Activated naive CD8-positive, alpha-beta T cell treated with anti-CD3 and anti-CD28 coated beads for 36 hours (primary cell): ENCODE results near the gene LRRC28. TPM values are rescaled to one million over a fixed set of nuclear protein-coding genes. Genes with fewer than 3 reads are reported as not detected.
A peak's percentile ranks its signal among the peaks of the same experiment; 100 is the strongest.
"Not testable (repeated sequence)": the region's sequence is repeated elsewhere in the genome, so short reads cannot be mapped to it uniquely, and the experiment has no call there.

Experiments
- DNase-seq: peaks from one replicate; pipeline ENCODE4 v3.0.0; 2021
- H3K27ac Mint-ChIP-seq: one replicate; pipeline ENCODE4 v1.8.0; 2022; ENCODE audit warnings: mild to moderate bottlenecking, moderate library complexity, mixed read lengths
- H3K27me3 Mint-ChIP-seq: one replicate; pipeline ENCODE4 v1.8.0; 2022; ENCODE audit warnings: mild to moderate bottlenecking, mixed read lengths
- H3K36me3 Mint-ChIP-seq: one replicate; pipeline ENCODE4 v1.8.0; 2021; ENCODE audit warnings: mild to moderate bottlenecking, mixed read lengths
- H3K4me1 Mint-ChIP-seq: one replicate; pipeline ENCODE4 v1.8.0; 2021; ENCODE audit warnings: mixed read lengths
- H3K4me3 Mint-ChIP-seq: one replicate; pipeline ENCODE4 v1.8.0; 2022; ENCODE audit warnings: mild to moderate bottlenecking, moderate library complexity, mixed read lengths
- H3K9me3 Mint-ChIP-seq: one replicate; pipeline ENCODE4 v1.8.0; 2022; ENCODE audit warnings: mixed read lengths
- total RNA-seq, 2 experiments: library from RNA; stranded (reverse); gene quantifications; one replicate each; pipeline ENCODE4 v1.2.3, GENCODE V29; 2021

Gene LRRC28
- total RNA-seq, 2 experiments from 2014 or later, result 9.9 to 12.4 TPM

DNA sequence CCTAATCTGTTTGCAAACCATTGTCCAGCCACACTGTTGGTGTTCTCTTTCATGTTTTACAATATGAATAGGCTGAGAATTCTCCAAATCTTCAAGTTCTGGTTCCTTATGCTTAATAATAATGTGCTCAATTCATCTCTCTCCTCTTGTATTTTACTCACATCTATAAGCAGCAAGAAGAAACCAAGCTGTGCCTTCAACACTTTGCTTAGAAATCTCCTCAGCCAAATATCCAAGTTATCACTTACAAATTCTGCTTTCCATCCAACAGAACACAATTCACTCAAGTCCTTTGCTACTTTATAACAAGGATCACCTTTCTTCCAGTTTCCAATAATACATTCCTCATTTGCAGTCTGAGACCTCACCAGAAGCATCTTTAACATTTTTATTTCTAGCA lies 117.5 kb downstream of the LRRC28 start:
- Mint-ChIP-seq H3K36me3 (peaks cover 40% of the 10 kb centered on the region), H3K4me1 (peaks cover 31% of the 10 kb centered on the region), H3K4me3 (no peak overlapping the region), H3K9me3 (peaks cover 12% of the 10 kb centered on the region), H3K27me3 (no peaks in the 10 kb centered on the region), H3K27ac (no peak overlapping the region)
- no peak for DNase-seq

DNA sequence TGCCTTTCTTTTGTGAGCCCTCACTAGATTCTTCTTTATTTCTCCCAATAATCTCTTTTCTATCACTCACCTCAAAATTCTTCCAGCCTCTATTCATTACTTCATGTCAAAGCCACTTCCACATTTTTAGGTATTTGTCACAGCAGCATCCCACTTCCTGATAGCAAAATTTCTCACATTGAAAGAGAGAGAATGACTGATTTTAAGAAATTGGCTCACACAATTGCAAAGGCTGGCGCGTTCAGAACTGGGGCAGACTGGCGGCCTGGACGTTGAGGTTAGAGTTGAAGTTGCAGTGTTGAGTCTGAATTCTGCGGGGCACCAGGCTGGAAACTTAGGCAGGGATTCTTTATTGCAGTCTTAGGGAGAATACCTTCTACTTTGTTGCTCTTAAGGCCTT lies 117.9 kb downstream of the LRRC28 start:
- peaks cover 12% of the 10 kb centered on the region for H3K9me3 Mint-ChIP-seq
- peaks cover 37% of the 10 kb centered on the region for H3K36me3 Mint-ChIP-seq
- no peaks in the 10 kb centered on the region for H3K27me3 Mint-ChIP-seq
- no peak overlapping the region for H3K4me3 Mint-ChIP-seq
- no peak overlapping the region for H3K27ac Mint-ChIP-seq
- DNase-seq, result no peak
- peaks cover 31% of the 10 kb centered on the region for H3K4me1 Mint-ChIP-seq

DNA sequence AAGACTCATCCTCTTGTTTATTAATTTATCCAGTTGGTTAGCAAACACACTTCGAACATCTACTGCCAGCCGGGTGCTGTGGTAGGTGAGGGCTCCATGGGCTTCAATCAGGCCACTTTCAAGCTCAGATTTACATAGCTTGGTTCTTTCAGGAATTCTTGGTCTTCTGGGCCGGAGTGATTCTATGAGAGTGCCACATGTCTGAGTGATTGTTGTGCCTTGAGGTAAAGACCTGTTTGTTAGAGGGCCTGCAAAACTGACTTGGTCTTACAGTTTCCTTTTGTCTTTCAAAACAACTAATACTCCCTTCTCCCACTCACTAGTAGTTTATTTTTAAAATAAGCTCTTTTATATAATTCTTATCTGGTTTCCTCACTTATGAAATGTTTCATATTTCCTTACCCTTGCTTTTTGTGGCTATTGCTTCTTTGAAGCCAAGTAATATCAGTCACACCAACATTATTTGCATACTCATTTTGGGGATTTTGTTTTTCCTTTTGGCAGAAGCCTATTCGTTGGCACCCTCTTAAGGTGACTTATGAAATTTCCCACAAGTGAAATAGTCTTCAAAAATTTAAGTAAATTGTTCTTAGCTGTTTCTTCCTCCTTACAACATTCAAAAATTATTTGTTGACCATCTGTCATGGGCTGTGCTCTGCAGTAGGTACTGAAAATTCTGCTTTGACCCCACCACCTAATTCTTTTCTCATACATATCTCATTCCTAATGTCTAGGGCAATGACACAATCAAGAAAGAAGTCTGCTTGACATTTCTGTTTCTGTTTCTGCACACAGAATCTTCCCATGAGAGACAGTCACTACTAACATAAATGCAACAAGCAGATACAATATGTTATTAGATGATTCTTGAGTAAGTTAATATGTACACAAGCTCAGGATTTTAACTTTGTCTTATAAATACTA lies 120.2 kb downstream of the LRRC28 start:
- Mint-ChIP-seq H3K4me3 (peak overlapping the region; percentile 35), H3K36me3 (peaks cover 44% of the 10 kb centered on the region), H3K27ac (peak overlapping the region; percentile 81), H3K27me3 (no peaks in the 10 kb centered on the region), H3K4me1 (peaks cover 21% of the 10 kb centered on the region), H3K9me3 (peaks cover 22% of the 10 kb centered on the region)
- no peak for DNase-seq

GRCh38 chr15:99385005-99385669 lies 133.9 kb downstream of the LRRC28 start:
- Mint-ChIP-seq H3K9me3 (peaks cover 1% of the 10 kb centered on the region), H3K4me1 (peaks cover 14% of the 10 kb centered on the region), H3K4me3 (no peak overlapping the region), H3K36me3 (peaks cover 5% of the 10 kb centered on the region), H3K27ac (no peak overlapping the region), H3K27me3 (no peaks in the 10 kb centered on the region)
- no peak for DNase-seq

DNA sequence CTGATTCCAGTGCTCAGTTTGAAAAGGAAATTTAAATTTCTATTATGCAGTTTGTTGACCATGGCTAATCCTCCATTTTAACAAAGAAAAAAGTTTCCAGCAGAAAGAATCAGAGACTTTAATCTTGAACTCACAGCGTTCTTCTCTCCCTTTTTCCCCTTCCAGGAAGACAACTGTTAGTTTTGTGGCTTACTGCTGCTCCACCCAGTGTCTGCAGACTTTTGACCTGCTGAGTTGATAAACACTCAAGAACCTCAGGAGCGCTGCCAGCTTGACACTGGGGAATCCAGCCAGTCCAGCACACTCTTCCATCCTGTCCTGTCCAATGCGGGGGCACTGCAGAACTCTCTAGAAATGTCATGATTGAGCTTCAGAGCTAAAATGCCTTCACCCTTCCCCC lies 134.6 kb downstream of the LRRC28 start:
- no peaks in the 10 kb centered on the region for H3K27me3 Mint-ChIP-seq
- H3K27ac Mint-ChIP-seq, result no peak overlapping the region
- peaks cover 5% of the 10 kb centered on the region for H3K36me3 Mint-ChIP-seq
- H3K4me1 Mint-ChIP-seq, result peaks cover 14% of the 10 kb centered on the region
- DNase-seq, result no peak
- H3K4me3 Mint-ChIP-seq, result no peak overlapping the region
- peaks cover 1% of the 10 kb centered on the region for H3K9me3 Mint-ChIP-seq

- Mint-ChIP-seq H3K27me3 (no peaks in the 10 kb centered on the region), H3K9me3 (no peaks in the 10 kb centered on the region), H3K36me3 (peaks cover 5% of the 10 kb centered on the region), H3K4me1 (peaks cover 14% of the 10 kb centered on the region), H3K27ac (no peak overlapping the region), H3K4me3 (no peak overlapping the region)
- no peak for DNase-seq
Observed at GRCh38 chr15:99386391-99386790, 135.1 kb downstream of the LRRC28 start.

GRCh38 chr15:99387421-99388168 lies 136.3 kb downstream of the LRRC28 start:
- H3K9me3 Mint-ChIP-seq, result no peaks in the 10 kb centered on the region
- no peak overlapping the region for H3K4me3 Mint-ChIP-seq
- peaks cover 3% of the 10 kb centered on the region for H3K36me3 Mint-ChIP-seq
- no peak overlapping the region for H3K27ac Mint-ChIP-seq
- DNase-seq, result no peak
- H3K27me3 Mint-ChIP-seq, result no peaks in the 10 kb centered on the region
- peaks cover 14% of the 10 kb centered on the region for H3K4me1 Mint-ChIP-seq

DNA sequence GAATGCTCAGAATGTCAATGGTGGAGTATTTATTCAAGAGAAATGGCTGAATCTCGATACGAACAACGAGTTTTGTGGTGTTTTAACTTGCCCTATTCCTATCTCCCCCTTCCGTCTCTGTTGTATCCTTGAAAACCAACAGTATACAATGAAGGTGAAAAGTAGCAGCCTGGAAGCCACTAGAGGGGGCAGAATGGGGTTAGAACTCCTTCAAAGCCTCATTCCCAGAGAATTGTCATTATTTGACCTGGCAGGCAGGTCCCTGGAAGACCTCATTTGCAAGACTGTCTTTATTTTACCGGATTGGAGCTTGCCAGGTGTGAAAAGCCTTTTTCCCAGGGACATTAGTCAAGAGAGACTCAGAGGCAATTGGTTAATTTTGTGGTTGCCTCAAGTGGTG lies 139.4 kb downstream of the LRRC28 start:
- no peak for DNase-seq
- H3K4me3 Mint-ChIP-seq, result no peak overlapping the region
- peaks cover 9% of the 10 kb centered on the region for H3K9me3 Mint-ChIP-seq
- no peak overlapping the region for H3K27ac Mint-ChIP-seq
- H3K4me1 Mint-ChIP-seq, result peaks cover 11% of the 10 kb centered on the region
- peaks cover 3% of the 10 kb centered on the region for H3K36me3 Mint-ChIP-seq
- H3K27me3 Mint-ChIP-seq, result no peaks in the 10 kb centered on the region

- Mint-ChIP-seq H3K27ac (no peak overlapping the region), H3K27me3 (no peaks in the 10 kb centered on the region), H3K36me3 (peaks cover 3% of the 10 kb centered on the region), H3K9me3 (peaks cover 9% of the 10 kb centered on the region), H3K4me1 (peaks cover 3% of the 10 kb centered on the region), H3K4me3 (no peak overlapping the region)
- DNase-seq, result no peak
Observed at GRCh38 chr15:99393641-99394040, 142.4 kb downstream of the LRRC28 start.

DNA sequence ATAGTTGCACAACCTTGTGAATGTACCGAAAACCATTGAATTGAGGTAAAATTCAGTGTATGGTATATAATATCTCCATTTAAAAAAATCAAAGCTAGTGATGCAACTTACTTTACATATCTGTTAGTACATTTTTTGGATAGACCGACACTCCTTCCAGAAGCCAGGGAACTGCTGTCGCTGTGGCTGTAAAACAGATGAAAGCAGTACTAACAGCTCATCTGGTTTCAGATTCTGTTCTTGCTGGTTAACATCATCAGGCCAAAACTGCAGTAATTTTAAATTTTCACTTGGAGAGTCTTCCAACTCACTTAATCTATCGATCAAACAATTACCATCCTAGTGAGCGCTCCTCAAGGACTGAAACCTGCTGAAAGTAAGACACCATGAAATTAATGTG lies 145.1 kb downstream of the LRRC28 start:
- H3K4me3 Mint-ChIP-seq, result no peak overlapping the region
- peaks cover 8% of the 10 kb centered on the region for H3K4me1 Mint-ChIP-seq
- no peak for DNase-seq
- H3K36me3 Mint-ChIP-seq, result no peaks in the 10 kb centered on the region
- no peaks in the 10 kb centered on the region for H3K27me3 Mint-ChIP-seq
- no peak overlapping the region for H3K27ac Mint-ChIP-seq
- peaks cover 9% of the 10 kb centered on the region for H3K9me3 Mint-ChIP-seq

DNA sequence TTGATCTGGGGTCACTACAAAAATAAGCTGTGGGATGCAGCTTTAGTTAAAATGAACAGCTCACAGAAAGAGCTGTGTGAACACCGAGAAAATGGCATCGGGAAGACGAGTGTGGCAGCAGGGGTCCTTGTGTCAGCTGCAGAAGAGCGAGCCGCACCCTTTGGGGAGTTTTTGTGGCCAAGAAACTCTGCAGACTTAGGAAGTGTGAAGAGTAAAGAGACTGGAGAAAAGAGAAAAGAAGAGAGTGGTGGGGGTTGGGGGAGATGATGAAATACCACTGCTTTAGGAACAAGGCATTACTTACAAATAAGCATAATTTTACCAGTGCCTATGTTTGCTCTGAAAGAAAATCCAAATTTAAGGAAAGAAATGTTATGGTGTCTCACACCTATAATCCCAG lies 147.8 kb downstream of the LRRC28 start:
- Mint-ChIP-seq H3K4me1 (peaks cover 8% of the 10 kb centered on the region), H3K36me3 (no peaks in the 10 kb centered on the region), H3K27me3 (no peaks in the 10 kb centered on the region), H3K27ac (no peak overlapping the region), H3K4me3 (no peak overlapping the region), H3K9me3 (no peaks in the 10 kb centered on the region)
- no peak for DNase-seq

GRCh38 chr15:99399618-99400017 lies 148.3 kb downstream of the LRRC28 start:
- H3K9me3 Mint-ChIP-seq, result no peaks in the 10 kb centered on the region
- peaks cover 8% of the 10 kb centered on the region for H3K4me1 Mint-ChIP-seq
- no peak overlapping the region for H3K27ac Mint-ChIP-seq
- no peaks in the 10 kb centered on the region for H3K27me3 Mint-ChIP-seq
- H3K4me3 Mint-ChIP-seq, result no peak overlapping the region
- DNase-seq, result no peak
- H3K36me3 Mint-ChIP-seq, result no peaks in the 10 kb centered on the region

GRCh38 chr15:99401216-99401615 lies 149.9 kb downstream of the LRRC28 start:
- H3K9me3 Mint-ChIP-seq, H3K4me1 Mint-ChIP-seq, DNase-seq, H3K4me3 Mint-ChIP-seq, H3K27me3 Mint-ChIP-seq, H3K27ac Mint-ChIP-seq, H3K36me3 Mint-ChIP-seq: not testable (repeated sequence)

- Mint-ChIP-seq H3K9me3 (no peaks in the 10 kb centered on the region), H3K4me1 (peaks cover 10% of the 10 kb centered on the region), H3K36me3 (no peaks in the 10 kb centered on the region), H3K4me3 (no peak overlapping the region), H3K27ac (no peak overlapping the region), H3K27me3 (no peaks in the 10 kb centered on the region)
- no peak for DNase-seq
Observed at GRCh38 chr15:99402014-99402729, 150.9 kb downstream of the LRRC28 start.

- H3K36me3 Mint-ChIP-seq, result no peaks in the 10 kb centered on the region
- no peaks in the 10 kb centered on the region for H3K9me3 Mint-ChIP-seq
- DNase-seq, result no peak
- H3K27ac Mint-ChIP-seq, result no peak overlapping the region
- H3K4me3 Mint-ChIP-seq, result no peak overlapping the region
- H3K27me3 Mint-ChIP-seq, result no peaks in the 10 kb centered on the region
- peaks cover 16% of the 10 kb centered on the region for H3K4me1 Mint-ChIP-seq
Observed at GRCh38 chr15:99403597-99403996, 152.3 kb downstream of the LRRC28 start.
